Middle frontal gyrus (tissue), 1 donor: ENCODE data around the gene LRSAM1.

Experiments
- DNase-seq: peaks from one replicate; pipeline ENCODE4 v3.0.0-alpha.2; 2015; ENCODE audit warnings: low spot score; ENCODE audit errors: extremely low spot score

Gene LRSAM1

DNA sequence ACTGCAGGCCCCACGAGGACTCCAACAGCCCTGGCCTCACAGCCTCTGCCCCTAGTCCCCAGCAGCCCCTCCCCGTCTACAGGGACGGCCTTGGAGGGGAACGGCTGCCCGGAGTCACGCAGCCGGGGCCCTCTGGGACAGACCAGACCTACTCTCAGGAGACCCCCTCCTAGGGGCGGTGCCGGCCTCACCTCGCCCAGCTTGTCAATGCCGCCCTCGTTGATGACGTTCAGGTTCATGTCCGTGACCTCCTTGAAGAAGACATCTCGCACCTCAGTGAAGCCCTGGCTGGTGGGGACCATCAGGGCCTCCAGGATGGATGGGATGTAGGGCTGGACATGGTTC lies 58.6 kb downstream of the LRSAM1 start:
- no peak for DNase-seq

DNA sequence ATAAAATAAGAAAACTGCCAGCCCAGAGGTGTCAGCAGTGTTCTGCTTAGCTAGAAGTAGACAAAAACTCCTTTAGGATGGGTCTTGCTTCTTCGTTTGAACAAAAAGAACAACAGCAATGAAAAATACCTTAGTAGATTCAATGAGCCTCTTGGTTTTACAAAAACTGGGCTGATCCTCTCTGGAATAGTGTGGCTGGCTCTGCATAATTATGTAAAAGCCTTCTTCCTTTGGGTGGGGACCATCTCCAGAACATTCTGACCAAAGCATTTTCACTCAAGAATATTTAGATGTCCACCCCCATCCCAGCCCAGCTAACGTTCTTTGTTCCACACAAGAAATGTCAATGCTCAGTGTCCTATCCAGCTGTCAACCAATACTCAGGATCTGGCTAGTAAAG lies 63.2 kb downstream of the LRSAM1 start:
- no peak for DNase-seq

DNA sequence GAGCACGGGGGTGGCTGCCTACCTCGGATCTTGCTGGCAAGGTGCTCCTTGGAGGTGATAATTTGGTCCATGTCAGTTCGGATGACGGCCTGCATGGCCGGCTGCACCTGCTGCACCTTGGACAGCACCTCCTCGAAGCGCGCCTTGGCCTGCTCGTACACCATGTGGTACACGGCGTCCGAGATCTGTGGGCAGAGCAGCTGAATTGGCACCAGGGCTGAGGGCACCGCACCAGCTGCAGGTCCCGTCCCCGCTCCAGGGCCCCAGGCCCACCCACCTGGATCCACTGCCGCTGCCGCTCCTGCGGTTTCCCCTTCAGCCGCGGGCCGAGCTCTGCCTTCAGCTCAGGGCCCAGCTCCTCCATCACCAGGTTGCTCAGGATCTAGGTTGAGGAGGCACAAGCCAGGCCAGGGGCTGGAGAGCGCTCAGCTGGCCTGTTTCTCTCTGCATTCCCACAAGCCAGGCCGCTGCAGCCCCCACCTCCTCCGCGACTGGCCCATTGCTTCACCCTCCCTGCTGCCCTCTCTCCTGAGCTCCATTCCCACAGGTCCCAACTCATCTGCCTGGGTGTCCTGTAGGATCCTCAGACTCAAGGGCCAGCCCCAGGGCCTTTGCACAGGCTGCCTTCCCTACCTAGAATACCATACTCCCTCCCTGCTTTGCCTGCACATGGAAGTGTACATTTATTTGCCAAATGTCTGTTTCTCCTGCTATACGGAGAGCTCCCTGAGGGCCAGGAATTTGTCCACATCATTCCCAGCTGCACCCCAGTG lies 65.7 kb downstream of the LRSAM1 start:
- no peak for DNase-seq

DNA sequence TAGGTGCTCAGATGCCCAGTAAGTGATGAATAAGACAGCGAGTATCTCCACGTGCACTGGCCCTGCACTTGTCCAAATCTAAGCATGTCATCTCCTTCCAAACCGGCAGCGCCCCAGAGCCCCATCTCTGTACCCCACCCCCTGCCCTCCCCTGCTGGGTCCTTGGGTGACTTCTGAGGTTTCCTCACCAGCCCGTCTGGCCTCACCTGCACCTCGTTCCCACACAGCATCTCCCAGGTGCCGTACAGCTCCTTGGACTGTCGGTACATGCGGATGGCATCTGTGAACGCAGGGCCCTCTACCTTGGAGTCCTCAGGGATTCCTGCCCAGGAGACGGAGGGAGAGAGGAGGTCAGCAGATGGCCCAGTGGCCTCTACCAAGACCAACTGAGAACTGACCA lies 66.3 kb downstream of the LRSAM1 start:
- no peak for DNase-seq

DNA sequence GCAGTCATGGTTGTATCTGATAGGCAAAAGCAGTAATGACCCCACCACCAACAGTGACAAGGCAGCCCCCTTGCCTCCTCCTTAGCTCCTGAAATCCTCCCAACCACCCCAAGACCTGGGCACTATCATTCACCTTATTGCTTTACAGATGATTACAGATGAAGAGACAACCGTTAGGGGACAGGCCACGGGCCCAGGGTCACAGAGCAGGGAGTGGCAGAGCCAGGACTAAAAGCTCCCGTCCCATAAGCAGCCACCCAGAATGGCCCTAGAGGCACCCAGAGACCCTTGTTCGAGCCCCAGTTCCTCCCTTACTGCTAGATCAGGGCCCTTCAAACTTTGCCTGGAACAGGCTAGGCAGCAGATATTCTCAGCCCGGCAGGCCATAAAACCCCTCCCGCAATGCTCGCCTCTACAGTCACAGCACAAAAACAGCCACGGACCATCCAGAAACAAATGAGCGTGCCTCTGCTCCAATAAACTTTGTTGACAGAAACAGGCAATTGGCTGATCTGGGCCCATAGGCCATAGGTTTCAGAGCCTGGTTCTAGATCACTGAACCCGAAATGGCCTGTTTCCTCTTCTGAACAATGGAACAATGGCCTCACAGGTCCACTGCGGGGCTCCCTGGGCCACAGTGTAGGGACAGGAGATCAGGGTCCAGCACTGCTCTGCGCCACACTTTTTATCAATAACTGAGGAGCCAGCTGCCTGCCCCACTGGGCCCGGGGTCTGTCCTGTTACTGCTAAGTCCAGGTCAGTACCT lies 67.0 kb downstream of the LRSAM1 start:
- DNase-seq: no peak

GRCh38 chr9:127519301-127520166 lies 68.2 kb downstream of the LRSAM1 start:
- no peak for DNase-seq

DNA sequence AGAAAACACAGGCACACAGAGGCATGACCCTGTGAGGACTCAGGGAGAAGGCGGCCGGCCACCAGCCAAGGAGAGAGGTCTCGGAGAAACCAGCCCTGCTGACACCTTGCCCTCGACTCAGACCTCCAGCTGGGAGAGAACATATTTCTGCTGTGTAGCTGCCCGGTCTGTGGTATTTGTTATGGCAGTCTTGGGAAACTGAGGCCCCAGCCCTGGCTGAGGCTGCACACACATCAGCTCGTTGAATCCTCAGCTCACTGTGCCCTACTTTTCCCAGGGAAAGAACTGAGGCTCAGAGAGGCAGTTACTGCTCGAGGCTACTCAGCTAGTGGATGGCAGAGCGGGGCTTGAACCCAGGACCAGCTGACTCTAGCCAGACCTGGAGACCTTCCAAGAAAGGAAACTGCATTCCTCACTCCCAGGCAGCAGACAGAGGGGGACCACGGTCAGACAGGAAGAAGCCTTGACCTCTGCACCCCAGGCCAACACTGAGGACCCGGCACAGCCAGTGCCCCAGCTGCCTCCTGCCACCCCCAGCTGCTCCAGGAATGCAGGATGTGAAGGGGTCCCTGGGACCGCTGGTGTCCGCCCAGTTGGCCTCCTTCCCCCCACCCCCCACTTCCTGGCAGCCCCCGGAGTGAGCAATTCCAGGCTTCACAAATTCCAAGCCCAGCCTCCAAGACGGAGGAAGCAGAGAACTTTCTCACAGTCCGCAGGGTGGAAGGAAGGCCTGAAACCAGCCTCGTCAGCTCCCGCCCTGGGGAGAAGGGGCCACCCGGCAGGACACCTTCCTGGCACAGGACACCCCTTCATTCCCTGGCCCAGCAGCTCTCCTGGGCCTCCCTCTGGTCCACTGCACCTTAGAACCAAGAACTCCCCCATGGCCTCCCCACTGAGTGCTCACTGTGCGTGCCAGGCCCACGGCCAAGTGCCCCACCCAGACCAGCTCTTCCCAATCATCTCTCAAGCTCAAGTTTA lies 69.9 kb downstream of the LRSAM1 start:
- DNase-seq: no peak

- DNase-seq: no peak
Measured at GRCh38 chr9:127521919-127522304, 70.6 kb downstream of the LRSAM1 start.

DNA sequence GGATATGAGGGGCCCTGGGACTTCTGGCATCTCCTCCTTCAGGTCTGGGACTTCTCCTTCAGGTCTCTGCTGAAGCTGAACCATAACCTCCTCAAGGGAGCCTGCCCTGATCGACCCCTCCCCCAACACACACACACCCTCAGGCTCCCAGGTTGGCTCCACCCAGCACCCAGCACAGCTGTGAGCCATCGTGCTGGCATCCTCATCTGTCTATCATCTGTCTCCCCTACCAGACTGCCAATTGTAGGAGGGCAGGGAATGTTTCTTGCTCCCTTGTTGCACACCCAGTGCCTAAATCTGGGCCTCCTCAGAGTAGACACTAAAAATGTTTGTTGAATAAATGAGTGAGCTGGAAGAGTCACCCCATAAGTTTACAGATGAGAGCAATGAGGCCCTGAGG lies 71.4 kb downstream of the LRSAM1 start:
- no peak for DNase-seq

DNA sequence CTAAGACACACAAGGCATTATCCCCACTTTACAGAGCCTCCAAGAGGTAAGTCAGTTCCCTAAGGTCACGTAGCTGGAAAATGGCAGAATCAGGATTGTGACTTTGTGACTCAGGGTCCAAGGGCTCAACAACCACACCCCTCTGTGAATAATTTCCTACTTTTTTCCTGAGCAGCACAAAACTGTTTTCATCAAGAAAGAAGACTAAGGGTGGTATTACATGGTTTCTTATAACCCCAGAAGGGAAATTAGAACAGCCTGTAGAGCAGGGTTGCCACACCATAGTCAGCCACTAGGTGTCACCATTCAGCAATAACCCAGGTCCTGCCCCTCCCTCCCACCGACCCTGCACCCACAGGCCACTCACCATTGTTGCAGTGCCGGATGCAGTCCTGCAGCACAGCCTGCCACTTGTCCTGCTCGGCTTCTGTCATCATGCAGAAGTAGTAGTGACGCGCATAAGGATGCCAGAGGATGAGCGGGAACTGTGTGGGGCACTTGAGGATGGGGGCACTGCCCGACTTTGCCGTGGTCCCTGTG lies 72.1 kb downstream of the LRSAM1 start:
- DNase-seq: no peak

DNA sequence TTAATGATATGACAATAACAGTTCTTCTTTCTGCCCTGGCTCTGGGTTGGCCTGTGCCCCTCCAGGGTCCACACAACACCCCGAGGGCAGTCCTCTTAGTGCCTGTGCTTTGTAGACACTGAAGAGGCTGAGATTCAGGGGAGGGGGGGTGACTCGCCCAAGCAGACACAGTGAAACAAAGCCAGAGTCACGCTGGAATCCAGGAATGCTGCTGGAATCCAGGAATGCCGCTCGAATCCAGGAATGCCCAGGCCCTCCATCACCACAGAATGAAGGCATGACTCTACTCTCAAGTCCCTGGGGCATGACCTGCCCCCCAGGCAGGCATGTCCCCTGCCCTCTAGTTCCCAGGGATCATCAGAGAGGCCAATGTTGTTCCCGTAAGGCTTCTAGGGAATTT lies 73.1 kb downstream of the LRSAM1 start:
- no peak for DNase-seq

DNA sequence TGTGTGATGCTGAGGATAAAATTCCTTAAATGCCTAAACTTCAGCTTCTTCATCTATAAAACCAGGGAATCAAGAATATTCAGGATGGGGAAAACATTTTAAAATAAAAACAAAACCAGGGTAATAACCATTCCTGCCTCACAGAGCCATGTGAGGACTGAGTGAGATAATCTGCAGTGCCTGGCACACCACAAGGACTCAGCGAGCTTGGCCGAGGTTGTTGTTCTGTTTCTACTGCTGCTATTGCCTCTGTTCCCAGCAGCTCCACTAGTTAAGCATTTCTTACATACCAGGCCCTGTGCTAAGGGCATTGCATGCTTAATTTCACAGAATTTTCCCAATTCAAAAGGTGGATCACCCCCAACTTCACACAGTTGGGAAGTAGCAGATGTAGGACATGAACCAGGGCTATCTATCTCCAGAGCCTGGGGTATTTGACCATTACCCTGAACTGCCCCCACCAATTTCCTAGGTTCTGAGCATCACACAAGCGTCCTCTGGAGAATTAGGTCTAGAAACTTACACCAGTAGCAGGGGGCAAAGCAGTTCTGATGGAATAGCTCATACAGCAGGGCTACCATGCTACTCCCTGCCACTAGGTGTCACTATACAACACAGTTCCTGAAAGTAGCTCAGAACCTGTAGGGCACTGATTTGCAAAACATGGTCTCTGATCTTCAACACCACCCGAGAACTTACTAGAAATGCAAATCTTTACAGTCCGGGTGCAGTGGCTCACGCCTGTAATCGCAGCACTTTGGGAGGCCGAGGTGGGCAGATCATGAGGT lies 74.3 kb downstream of the LRSAM1 start:
- no peak for DNase-seq

DNA sequence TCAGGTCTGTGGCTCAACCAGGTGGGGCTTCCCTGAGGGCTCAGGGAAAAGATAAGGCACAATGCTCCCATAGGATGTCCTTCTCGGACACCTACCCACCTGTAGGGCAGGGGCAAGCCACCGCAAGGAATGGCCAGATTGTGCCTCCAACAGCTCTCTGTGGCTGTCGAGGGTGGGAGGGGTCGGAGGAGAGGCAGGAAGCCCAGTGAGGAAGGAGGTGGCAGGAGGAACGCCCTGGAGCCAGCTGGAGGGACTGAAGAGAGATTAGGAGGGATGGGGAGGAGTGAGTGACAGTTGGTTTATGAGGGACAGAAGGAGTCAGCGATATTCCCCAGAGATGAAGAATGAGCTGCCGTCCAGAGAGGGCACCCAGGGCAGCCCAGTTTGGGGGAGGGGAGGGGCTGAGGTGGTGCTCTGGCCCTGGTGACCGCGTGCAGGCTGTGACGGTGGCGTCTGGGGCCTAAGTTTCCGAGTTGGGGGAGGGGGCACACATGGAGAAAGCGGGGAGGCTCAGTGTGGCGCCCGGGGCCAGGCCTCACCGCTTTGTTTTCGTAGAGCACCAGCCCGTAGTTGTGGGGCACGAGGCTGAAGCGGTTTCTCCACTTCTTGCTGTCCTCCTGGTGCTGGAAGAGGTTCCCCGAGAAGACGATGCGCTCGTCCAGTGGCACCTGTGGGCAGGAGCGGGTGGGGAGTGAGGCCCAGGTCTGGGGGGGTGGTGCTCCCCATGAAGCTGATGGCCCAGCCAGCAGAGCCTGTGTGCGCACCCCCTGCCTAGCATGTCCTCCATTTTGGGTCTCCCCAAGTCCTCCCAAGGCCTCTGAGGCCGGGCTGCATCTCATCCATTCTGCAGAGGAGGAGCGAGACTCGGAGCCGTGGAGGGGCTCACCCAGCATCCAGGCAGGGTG lies 75.6 kb downstream of the LRSAM1 start:
- no peak for DNase-seq

GRCh38 chr9:127527560-127528268 lies 76.4 kb downstream of the LRSAM1 start:
- DNase-seq: no peak

DNA sequence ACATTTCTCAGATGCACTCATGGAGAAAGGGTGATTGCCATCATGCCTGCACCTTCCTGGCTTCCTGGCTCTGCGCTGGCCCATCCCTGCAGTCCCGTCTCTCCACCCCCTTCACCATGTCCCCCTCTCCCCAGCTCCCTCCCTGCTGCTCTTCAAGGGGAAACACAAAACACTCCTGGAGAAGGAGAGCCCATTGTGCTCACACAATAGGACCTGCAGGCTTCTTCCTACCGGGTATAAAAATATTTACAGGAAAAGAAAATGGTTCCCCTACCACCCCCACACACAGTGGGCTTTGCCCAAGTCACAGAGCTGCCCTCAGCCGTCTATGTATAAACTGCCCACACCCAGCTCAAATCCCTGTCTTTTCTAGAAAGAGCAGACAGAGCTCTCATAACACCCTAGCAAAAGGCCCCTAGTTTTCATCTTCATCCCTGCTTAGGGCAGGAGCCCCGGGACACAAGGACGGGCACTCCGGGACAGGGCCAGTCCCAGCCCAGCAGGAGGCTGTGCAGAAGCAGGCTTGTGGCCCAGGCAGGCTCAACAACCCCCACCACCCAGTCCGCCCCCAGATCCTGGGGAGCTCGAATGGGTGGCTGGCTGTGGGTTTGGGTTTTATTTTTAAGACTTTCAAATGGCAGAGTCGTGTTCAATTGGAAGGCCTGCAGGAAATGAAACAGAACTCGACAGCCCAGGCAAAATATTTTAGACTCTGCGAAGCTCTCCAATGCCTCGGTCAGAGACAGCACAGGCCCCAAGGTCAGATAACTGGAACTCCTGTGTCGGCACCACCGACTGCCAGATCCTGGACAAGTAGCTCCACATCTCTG lies 77.3 kb downstream of the LRSAM1 start:
- no peak for DNase-seq

GRCh38 chr9:127529671-127530070 lies 78.4 kb downstream of the LRSAM1 start:
- no peak for DNase-seq
